HCT116 (cell line): ENCODE data around the gene TBC1D8.

Source experiments
- ATF3 ChIP-seq: IDR thresholded peaks from 2 replicates; pipeline ENCODE4 v1.6.1; 2012
- CBX3 ChIP-seq: IDR thresholded peaks from 2 replicates; pipeline ENCODE4 v1.6.1; 2012; ENCODE audit warnings: low read depth
- CEBPB ChIP-seq: IDR thresholded peaks from 2 replicates; pipeline ENCODE4 v1.6.1; 2012; ENCODE audit warnings: low read depth
- CTCF ChIP-seq, 3 experiments: fragments of 200-600 bp in 1 of 3; sonication (generic) in 1 of 3; IDR thresholded peaks in 2 of 3; conservative IDR thresholded peaks in 1 of 3; 2 replicates each; pipeline ENCODE4 v1.5.1; 2012 to 2017; ENCODE audit warnings: low read depth in 2 of 3, low read length in 2 of 3, antibody characterized with exemption in 1 of 3, borderline replicate concordance in 1 of 3, control low read depth in 1 of 3, mild to moderate bottlenecking in 1 of 3, mixed read lengths in 1 of 3, mixed run types in 1 of 3, moderate library complexity in 1 of 3; ENCODE audit not compliant: insufficient read depth in 1 of 3
- EZH2 ChIP-seq: fragments of 200-600 bp; sonication (generic); IDR thresholded peaks from 2 replicates; pipeline ENCODE4 v1.6.1; 2017; ENCODE audit warnings: antibody characterized with exemption, mixed run types
- EZH2phosphoT487 ChIP-seq: fragments of 200-600 bp; IDR thresholded peaks from 2 replicates; pipeline ENCODE4 v1.6.1; 2018; ENCODE audit warnings: antibody characterized with exemption, borderline replicate concordance
- JUND ChIP-seq: IDR thresholded peaks from 2 replicates; pipeline ENCODE4 v1.6.1; 2012
- POLR2A ChIP-seq: IDR thresholded peaks from 2 replicates; pipeline ENCODE4 v1.7.0; 2011; ENCODE audit warnings: borderline replicate concordance; ENCODE audit not compliant: insufficient read depth, insufficient read length; ENCODE audit errors: extremely low read depth
- POLR2AphosphoS5 ChIP-seq: IDR thresholded peaks from 2 replicates; pipeline ENCODE4 v1.6.1; 2011; ENCODE audit warnings: mild to moderate bottlenecking, low read depth, low read length, moderate library complexity
- SP1 ChIP-seq: IDR thresholded peaks from 2 replicates; pipeline ENCODE4 v1.6.1; 2012; ENCODE audit warnings: low read depth
- TF ChIP-seq, protein P1 (sequence below): IDR thresholded peaks from 2 replicates; pipeline ENCODE4 v1.6.1; 2012

GRCh38 chr2:101153077-101153707 lies 2.0 kb upstream of the TBC1D8 start:
- TF ChIP-seq CTCF (IDR thresholded peaks at IDR 0.05 in 2 of 3, conservative IDR thresholded peaks at IDR 0.05 in 1 of 3; ENCODE audit: borderline replicate concordance in 1 of 3, insufficient read depth in 1 of 3, low read depth in 2 of 3, low read length in 2 of 3), result no peak
- no peak for TF ChIP-seq CBX3
- TF ChIP-seq POLR2A, result no peak
- TF ChIP-seq EZH2phosphoT487, result no peak
- TF ChIP-seq EZH2, result no peak
- no peak for TF ChIP-seq POLR2AphosphoS5
- no peak for TF ChIP-seq SP1
- no peak for TF ChIP-seq JUND
- TF ChIP-seq, protein P1, sequence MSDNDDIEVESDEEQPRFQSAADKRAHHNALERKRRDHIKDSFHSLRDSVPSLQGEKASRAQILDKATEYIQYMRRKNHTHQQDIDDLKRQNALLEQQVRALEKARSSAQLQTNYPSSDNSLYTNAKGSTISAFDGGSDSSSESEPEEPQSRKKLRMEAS, result no peak
- no peak for TF ChIP-seq CEBPB
- TF ChIP-seq ATF3, result no peak
